HG03469 (cell line): Measurements from ENCODE around the gene ZNF780A.
"Not testable (repeated sequence)": the region's sequence is repeated elsewhere in the genome, so short reads cannot be mapped to it uniquely, and the experiment has no call there.

Experiments used
- ATAC-seq: cut with Tn5 transposase; IDR thresholded peaks from one replicate; pipeline ENCODE4 v1.9.1; 2021; ENCODE audit warnings: mild to moderate bottlenecking, moderate library complexity, moderate number of reproducible peaks; ENCODE audit not compliant: unreplicated experiment

Gene ZNF780A

GRCh38 chr19:40088299-40089047 is 2.3 kb downstream of the ZNF780A start:
- ATAC-seq, result no peak

- ATAC-seq, result no peak
Observed at GRCh38 chr19:40084948-40085347, 5.8 kb downstream of the ZNF780A start.

- no peak for ATAC-seq
Observed at GRCh38 chr19:40081411-40081810, 9.3 kb downstream of the ZNF780A start.

GRCh38 chr19:40080289-40080688 is 10.5 kb downstream of the ZNF780A start:
- ATAC-seq, result no peak

GRCh38 chr19:40078377-40078776 is 12.4 kb downstream of the ZNF780A start:
- no peak for ATAC-seq

- ATAC-seq, result no peak
Observed at GRCh38 chr19:40070058-40070457, 20.7 kb downstream of the ZNF780A start.

- no peak for ATAC-seq
Observed at GRCh38 chr19:40059624-40060023, 31.1 kb downstream of the ZNF780A start.

GRCh38 chr19:40057166-40057565 is 33.6 kb downstream of the ZNF780A start:
- no peak for ATAC-seq

- no peak for ATAC-seq
Observed at GRCh38 chr19:40056505-40056904, 34.2 kb downstream of the ZNF780A start.

GRCh38 chr19:40055832-40056504 is 34.8 kb downstream of the ZNF780A start, which contains the start of gene ZNF780B:
ZNF780B (minus strand) TSS chr19:40056231; CDS start chr19:40050332, 5,899 bp downstream.
- no peak for ATAC-seq

- no peak for ATAC-seq
Observed at GRCh38 chr19:40055049-40055448, 35.7 kb downstream of the ZNF780A start.

- no peak for ATAC-seq
Observed at GRCh38 chr19:40054632-40055031, 36.1 kb downstream of the ZNF780A start.

- ATAC-seq, result no peak
Observed at GRCh38 chr19:40053491-40053890, 37.3 kb downstream of the ZNF780A start.

GRCh38 chr19:40041718-40042117 is 49.0 kb downstream of the ZNF780A start:
- ATAC-seq, result not testable (repeated sequence)

GRCh38 chr19:40038047-40038446 is 52.7 kb downstream of the ZNF780A start:
- not testable (repeated sequence) for ATAC-seq

GRCh38 chr19:40035996-40036395 is 54.7 kb downstream of the ZNF780A start:
- no peak for ATAC-seq

- ATAC-seq, result no peak
Observed at GRCh38 chr19:40033989-40034560, 56.7 kb downstream of the ZNF780A start.

GRCh38 chr19:40026597-40026970 is 64.2 kb downstream of the ZNF780A start:
- no peak for ATAC-seq

- ATAC-seq, result no peak
Observed at GRCh38 chr19:40025938-40026596, 64.7 kb downstream of the ZNF780A start.

- ATAC-seq, result no peak
Observed at GRCh38 chr19:40023969-40024368, 66.8 kb downstream of the ZNF780A start.
